Measurements from ENCODE around the gene TEP1. TPM values are rescaled to one million over a fixed set of nuclear protein-coding genes. Genes with fewer than 3 reads are reported as not detected.
A peak's percentile ranks its signal among the peaks of the same experiment; 100 is the strongest.
"Not testable (repeated sequence)": the region's sequence is repeated elsewhere in the genome, so short reads cannot be mapped to it uniquely, and the experiment has no call there.

TEP1 gene
- total RNA-seq, 1 experiment from 2014 or later, result 17.1 TPM

DNA sequence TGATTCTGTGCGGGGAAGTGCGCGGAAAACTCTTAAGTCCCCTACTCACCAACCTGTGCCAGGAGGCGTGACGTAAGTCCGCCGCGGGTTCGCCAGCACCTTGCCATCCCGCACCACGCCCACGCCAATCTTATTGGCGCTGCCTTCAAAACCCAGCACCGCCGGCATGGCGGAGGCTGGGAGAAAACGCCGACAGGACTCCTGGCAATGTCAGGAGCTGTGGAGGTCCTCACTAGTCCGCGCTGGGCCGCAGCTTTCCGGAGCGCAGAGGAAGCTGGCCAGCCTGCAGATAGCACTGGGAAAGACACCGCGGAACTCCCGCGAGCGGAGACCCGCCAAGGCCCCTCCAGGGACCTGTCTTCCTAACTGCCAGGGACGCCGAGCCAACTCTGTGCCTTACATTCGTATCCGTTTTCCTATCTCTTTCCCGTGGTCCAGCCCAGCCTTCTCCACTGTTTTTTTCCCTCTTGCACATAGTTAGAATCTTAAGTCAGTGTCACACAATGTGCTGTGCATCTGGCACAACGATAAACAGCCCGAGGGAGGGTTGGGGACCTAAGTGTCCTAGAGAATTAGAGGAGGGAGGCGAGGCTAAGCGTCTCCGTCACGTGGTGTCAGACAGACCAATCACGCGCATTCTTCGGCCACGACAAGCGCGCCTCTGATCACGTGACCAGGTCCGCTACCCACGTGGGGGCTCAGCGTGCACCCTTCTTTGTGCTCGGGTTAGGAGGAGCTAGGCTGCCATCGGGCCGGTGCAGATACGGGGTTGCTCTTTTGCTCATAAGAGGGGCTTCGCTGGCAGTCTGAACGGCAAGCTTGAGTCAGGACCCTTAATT, 41.4 kb upstream of the TEP1 start, which contains the start of the genes APEX1 and OSGEP:
Gene APEX1 (plus strand): TSS at position 711 of the 839 bp plus-strand sequence. CDS start 420 bp downstream, outside the sequence.
Gene OSGEP (minus strand): TSS at position 297 of the 839 bp plus-strand sequence. CDS start 129 bp downstream, at position 168.
- Histone ChIP-seq H3K27me3 (ENCODE audit: control insufficient read depth, insufficient read depth, low read length) (no peaks in the 10 kb centered on the region), H3K9me3 (ENCODE audit: control insufficient read depth, insufficient read depth, low read depth, low read length) (no peaks in the 10 kb centered on the region), H3K27ac (ENCODE audit: low read length) (peak within 1 kb of the TSS; percentile 97), H3K36me3 (ENCODE audit: control insufficient read depth, insufficient read depth, low read length) (peaks cover 18% of the 10 kb centered on the region), H3K4me1 (ENCODE audit: control insufficient read depth, insufficient read depth, low read length) (peaks cover 28% of the 10 kb centered on the region), H3K4me3 (ENCODE audit: low read depth in 2 of 2, low read length in 2 of 2) (peak within 1 kb of the TSS; percentile 86 to 93)
- in situ Hi-C loops (cut with HindIII; ENCODE audit: low pct_unique_long_range_greater_than_20kb, low sequenced_read_pairs), result no loop called here
- BruUV-seq (replicated peaks), result no TSS peak
- peak; percentile 94 for DNase-seq (ENCODE audit: low read depth, low spot score)
- no peak; the same call in 1 of the 2 replicates for TF ChIP-seq SIN3A (IDR thresholded peaks at IDR 0.05; ENCODE audit: borderline replicate concordance, insufficient read depth, low read depth, low read length)
- TF ChIP-seq, protein P1, sequence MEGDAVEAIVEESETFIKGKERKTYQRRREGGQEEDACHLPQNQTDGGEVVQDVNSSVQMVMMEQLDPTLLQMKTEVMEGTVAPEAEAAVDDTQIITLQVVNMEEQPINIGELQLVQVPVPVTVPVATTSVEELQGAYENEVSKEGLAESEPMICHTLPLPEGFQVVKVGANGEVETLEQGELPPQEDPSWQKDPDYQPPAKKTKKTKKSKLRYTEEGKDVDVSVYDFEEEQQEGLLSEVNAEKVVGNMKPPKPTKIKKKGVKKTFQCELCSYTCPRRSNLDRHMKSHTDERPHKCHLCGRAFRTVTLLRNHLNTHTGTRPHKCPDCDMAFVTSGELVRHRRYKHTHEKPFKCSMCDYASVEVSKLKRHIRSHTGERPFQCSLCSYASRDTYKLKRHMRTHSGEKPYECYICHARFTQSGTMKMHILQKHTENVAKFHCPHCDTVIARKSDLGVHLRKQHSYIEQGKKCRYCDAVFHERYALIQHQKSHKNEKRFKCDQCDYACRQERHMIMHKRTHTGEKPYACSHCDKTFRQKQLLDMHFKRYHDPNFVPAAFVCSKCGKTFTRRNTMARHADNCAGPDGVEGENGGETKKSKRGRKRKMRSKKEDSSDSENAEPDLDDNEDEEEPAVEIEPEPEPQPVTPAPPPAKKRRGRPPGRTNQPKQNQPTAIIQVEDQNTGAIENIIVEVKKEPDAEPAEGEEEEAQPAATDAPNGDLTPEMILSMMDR (IDR thresholded peaks at IDR 0.05), result no peak
- peak; percentile 77 for TF ChIP-seq TCF7L2 (IDR thresholded peaks at IDR 0.05; ENCODE audit: low read depth, low read length)
- peak; percentile 29 for TF ChIP-seq POLR2AphosphoS5 (IDR thresholded peaks at IDR 0.05; ENCODE audit: low read depth, low read length)
- TF ChIP-seq, protein P2, sequence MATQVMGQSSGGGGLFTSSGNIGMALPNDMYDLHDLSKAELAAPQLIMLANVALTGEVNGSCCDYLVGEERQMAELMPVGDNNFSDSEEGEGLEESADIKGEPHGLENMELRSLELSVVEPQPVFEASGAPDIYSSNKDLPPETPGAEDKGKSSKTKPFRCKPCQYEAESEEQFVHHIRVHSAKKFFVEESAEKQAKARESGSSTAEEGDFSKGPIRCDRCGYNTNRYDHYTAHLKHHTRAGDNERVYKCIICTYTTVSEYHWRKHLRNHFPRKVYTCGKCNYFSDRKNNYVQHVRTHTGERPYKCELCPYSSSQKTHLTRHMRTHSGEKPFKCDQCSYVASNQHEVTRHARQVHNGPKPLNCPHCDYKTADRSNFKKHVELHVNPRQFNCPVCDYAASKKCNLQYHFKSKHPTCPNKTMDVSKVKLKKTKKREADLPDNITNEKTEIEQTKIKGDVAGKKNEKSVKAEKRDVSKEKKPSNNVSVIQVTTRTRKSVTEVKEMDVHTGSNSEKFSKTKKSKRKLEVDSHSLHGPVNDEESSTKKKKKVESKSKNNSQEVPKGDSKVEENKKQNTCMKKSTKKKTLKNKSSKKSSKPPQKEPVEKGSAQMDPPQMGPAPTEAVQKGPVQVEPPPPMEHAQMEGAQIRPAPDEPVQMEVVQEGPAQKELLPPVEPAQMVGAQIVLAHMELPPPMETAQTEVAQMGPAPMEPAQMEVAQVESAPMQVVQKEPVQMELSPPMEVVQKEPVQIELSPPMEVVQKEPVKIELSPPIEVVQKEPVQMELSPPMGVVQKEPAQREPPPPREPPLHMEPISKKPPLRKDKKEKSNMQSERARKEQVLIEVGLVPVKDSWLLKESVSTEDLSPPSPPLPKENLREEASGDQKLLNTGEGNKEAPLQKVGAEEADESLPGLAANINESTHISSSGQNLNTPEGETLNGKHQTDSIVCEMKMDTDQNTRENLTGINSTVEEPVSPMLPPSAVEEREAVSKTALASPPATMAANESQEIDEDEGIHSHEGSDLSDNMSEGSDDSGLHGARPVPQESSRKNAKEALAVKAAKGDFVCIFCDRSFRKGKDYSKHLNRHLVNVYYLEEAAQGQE (IDR thresholded peaks at IDR 0.05; ENCODE audit: insufficient read depth in 1 of 2, low read depth in 2 of 2, low read length in 1 of 2), result no peak
- CTCF ChIA-PET, result interaction anchor here (0.6 kb wide), 1 partner anchor 86 kb away, joined by 5 read pairs; no protein-coding TSS in a partner anchor
- intact Hi-C loops (cut with micrococcal nuclease; ENCODE audit: unreplicated experiment), result no loop called here
- POLR2A ChIA-PET, result interaction anchor here (0.6 to 1.4 kb wide), 3 partner anchors 8 to 171 kb away, joined by 3 to 32 read pairs (median 4); partner anchors contain the start of gene PARP2
- peak; percentile 90 for ATAC-seq

- peaks cover 17% of the 10 kb centered on the region for H3K4me1 ChIP-seq (ENCODE audit: control insufficient read depth, insufficient read depth, low read length)
- intact Hi-C loops (cut with micrococcal nuclease; ENCODE audit: unreplicated experiment); H3K27me3 ChIP-seq (ENCODE audit: control insufficient read depth, insufficient read depth, low read length); BruUV-seq (replicated peaks); H3K4me3 ChIP-seq (ENCODE audit: low read depth in 2 of 2, low read length in 2 of 2); in situ Hi-C loops (cut with HindIII; ENCODE audit: low pct_unique_long_range_greater_than_20kb, low sequenced_read_pairs); CTCF ChIA-PET; ATAC-seq; DNase-seq (ENCODE audit: low read depth, low spot score); H3K9me3 ChIP-seq (ENCODE audit: control insufficient read depth, insufficient read depth, low read depth, low read length); H3K27ac ChIP-seq (ENCODE audit: low read length): not testable (repeated sequence)
- H3K36me3 ChIP-seq (ENCODE audit: control insufficient read depth, insufficient read depth, low read length), result peaks cover 21% of the 10 kb centered on the region
- POLR2A ChIA-PET, result interaction anchor here (0.6 kb wide), 1 partner anchor 29 kb away, joined by 8 read pairs; no protein-coding TSS in a partner anchor
These were observed 39.5 kb upstream of the TEP1 start for GRCh38 chr14:20452831-20453230.
